Stimulated activated naive CD8-positive, alpha-beta T cell treated with anti-CD3 and anti-CD28 coated beads, Interleukin-15, Interleukin-2, amounts not matched to agents 100 U/mL and 50 U/mL, for 24 hours (primary cell): ENCODE data around the gene SPECC1.
"Not testable (repeated sequence)": the region's sequence is repeated elsewhere in the genome, so short reads cannot be mapped to it uniquely, and the experiment has no call there.

Experiments used
- ATAC-seq: fragments of 150-1000 bp; cut with Tn5 transposase; one replicate; pipeline ENCODE4 v1.10.0; 2021
- DNase-seq: peaks from one replicate; pipeline ENCODE4 v3.0.0; 2021

Gene SPECC1

GRCh38 chr17:20072692-20072992 lies 63.5 kb downstream of the SPECC1 start:
- DNase-seq (no peak), ATAC-seq (no peak)

- ATAC-seq = peak; percentile 73
- peak; percentile 53 for DNase-seq
Measured at GRCh38 chr17:20073055-20073979, 64.2 kb downstream of the SPECC1 start.

GRCh38 chr17:20074001-20074400 lies 64.8 kb downstream of the SPECC1 start:
- DNase-seq (no peak), ATAC-seq (peak; percentile 6)

- no peak for ATAC-seq
- DNase-seq = no peak
Measured at GRCh38 chr17:20074489-20074888, 65.3 kb downstream of the SPECC1 start.

DNA sequence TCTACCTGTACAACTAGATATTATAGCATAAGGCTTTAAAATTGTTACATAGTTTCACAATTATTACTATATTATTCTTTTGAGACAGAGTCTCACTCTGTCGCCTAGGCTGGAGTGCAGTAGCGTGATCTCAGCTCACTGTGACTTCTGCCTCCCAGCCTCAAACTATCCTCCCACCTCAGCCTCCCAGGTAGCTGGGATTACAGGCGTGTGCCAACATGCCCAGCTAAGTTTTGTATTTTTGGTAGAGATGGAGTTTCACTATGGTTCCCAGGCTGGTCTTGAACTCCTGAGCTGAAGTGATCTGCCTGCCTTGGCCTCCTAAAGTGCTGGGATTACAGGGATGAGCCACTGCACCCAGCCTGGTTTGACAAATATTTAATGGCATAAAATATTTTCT lies 67.0 kb downstream of the SPECC1 start:
- not testable (repeated sequence) for ATAC-seq, DNase-seq

- no peak for DNase-seq
- ATAC-seq = peak; percentile 61
Measured at GRCh38 chr17:20077978-20078685, 69.0 kb downstream of the SPECC1 start.

DNA sequence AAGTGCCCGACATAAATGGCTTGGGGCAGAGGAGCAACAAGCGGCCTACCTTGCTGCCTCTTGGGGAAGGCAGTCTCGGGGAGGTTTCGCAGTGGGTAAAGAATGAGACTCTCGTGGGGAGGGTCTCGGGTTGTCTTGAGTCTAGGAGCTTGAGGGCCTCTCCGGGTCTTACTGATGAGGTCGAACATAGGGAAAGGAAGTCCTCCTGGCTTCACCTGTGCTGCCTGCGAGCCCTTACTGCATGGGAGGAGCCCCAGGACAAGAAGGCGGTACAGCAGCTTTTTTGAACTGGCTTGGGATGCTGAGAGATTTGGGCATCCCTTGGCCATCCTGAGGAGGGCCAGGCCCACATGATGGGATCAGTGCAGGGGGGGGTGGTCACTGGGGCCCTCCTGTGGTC lies 71.4 kb downstream of the SPECC1 start:
- no peak for DNase-seq
- no peak for ATAC-seq

GRCh38 chr17:20083156-20083859 lies 74.1 kb downstream of the SPECC1 start:
- ATAC-seq = no peak
- no peak for DNase-seq

DNA sequence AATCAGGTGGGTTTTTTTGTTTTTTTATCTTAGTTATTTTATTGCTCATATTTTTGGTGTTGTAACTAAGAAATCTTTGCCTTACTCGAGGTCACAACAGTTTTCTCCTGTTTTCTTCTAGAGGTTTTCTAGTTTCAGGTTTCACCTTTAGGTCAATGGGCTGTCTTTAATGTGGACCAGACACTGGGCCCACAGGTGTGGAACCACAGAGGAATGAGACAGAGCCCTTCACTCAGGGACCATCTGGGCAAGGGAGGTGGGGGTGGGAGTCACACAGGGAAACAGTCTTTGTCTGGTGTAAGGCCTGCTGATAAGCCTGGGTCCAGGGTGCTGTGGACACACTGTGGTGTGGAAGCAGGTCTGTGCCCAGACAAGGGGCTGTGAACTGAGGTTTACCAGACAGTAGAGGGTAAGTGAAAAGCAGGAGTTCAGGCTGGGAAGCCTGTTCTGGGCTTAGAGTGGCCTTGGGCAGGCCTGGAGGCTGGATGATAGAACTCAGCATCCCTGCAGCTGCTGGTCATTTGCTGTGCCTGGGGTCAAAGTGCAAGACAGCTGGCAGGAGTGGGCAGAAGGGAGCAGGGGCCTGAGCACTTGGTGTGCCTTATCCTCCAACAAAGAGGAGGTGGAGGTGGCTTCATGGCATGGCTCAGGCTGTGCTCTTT lies 75.6 kb downstream of the SPECC1 start:
- DNase-seq (no peak), ATAC-seq (no peak)

DNA sequence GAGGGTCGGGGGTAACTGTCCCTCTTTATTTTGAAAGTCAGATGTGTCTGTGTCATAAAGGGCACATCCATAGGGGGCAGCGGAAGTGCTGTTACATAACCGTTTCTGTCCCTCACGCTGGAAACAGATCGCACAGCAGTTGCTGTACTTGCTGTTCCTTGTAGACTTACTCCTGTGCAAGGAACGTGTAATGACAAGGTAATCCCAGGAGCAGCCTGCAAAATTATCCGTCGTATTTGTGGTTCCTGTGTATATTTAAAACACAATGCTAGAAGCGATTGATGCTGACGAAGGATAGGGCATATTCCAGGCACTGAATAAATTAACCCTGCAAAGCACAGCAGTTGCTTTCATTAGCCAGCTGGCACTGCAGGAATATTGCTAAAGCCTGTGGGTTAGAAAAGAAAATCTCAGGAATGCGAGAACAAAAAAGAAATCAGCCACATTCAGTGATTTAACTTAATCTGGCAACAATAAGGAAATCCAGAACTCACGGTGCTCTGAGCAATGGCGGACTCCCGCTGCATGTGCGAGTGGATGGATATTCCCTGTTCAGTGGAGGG lies 76.2 kb downstream of the SPECC1 start:
- no peak for DNase-seq
- ATAC-seq = no peak

DNA sequence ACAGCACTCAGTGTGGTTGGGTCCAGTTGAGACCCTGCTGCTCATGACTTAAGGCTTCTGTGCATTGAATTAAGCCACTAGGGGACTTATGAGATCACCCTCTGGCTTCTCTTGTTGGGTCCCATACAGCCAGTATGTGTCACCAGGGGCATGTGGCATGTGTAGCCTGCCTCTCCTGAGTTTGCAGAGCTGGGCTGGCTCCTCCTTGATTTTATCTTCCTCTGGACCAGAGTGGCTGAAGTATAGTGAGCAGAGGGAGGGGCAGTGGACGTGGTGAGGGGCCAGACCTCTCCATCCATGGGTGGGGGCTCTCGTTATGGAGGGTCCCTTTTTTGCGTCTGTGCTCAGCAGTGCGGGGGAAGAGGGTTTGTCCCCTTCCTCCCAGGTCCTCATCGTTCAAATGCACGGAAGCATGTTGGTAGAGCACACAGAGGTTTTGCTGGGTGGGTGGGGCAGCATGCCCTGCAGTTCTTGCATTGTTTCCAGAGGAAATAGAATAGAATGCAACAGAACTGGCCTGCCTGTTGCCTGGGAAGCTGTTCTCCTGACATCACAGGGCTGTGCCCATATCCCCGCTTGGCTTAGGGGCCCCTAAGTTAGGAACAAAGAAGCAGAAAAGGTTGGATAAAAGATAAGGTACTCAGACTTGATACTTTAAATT lies 77.4 kb downstream of the SPECC1 start:
- ATAC-seq = no peak
- DNase-seq = no peak

DNA sequence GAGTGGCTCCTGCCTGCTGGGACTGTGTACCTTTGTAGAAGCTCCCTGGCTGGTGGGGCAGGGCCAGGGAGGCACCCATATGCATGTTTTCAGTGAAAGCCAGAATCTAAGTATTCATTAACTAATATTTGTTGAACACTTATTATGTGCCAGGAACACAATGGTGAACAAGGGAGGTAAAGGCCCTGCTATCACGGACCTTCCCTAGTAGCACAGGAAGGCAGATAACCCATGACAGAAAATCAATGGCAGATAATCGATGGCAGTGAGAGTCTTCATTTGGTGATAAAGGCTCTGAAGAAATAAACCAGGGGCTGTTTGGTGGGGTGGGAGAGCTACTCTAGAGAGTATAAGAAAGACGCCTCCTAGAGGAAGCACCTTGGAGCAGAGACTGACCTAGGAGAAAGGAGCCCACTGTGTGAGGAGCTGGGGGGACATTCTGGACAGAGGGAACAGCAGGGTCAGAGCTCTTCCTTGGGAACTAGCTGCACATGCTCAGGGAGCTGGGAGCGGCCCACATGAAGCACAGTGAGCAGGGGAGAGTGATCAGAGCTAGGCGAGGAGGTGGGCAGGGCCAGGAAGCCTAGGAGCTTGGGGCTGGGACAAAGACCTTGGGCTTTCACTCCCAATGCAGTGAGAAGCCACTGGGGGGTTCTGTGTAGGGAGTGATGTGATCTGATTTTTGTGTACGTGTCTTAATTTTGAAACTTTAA lies 78.5 kb downstream of the SPECC1 start:
- ATAC-seq = no peak

GRCh38 chr17:20089756-20090547 lies 80.8 kb downstream of the SPECC1 start:
- no peak for DNase-seq
- no peak for ATAC-seq

More for the DNA sequence above, 78.5 kb downstream of the SPECC1 start:
- DNase-seq = no peak

- ATAC-seq (no peak), DNase-seq (no peak)
Measured at GRCh38 chr17:20091174-20092029, 82.2 kb downstream of the SPECC1 start.

DNA sequence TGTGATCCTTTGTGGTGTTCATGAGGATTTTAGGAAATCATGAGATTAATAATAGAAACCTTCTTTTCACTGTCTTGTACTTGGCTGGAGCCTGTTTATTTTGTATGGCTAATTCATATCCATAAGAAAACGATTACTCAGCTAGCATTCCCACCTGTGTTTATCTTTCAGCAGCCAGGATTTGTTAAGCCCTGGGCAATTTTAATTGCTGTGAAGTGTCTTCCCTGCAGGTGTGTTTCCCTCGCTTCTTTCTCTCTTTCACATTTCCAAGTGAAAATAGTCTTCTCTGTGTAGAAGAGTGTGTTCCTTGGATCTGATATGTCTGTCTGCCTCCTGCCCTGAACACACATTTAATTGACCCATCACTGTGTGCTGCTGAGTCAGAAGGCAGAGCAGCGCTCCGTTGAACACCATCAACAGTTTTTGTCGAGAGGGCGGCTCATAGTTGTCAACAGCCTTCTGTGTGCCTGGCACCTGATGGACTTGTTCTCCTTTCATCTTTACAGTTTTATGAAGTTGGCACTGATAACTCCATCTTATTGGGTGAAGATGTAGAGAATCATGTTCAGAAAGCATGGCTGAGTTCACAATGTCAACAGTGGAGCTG lies 83.2 kb downstream of the SPECC1 start:
- ATAC-seq = no peak
- DNase-seq = no peak

DNA sequence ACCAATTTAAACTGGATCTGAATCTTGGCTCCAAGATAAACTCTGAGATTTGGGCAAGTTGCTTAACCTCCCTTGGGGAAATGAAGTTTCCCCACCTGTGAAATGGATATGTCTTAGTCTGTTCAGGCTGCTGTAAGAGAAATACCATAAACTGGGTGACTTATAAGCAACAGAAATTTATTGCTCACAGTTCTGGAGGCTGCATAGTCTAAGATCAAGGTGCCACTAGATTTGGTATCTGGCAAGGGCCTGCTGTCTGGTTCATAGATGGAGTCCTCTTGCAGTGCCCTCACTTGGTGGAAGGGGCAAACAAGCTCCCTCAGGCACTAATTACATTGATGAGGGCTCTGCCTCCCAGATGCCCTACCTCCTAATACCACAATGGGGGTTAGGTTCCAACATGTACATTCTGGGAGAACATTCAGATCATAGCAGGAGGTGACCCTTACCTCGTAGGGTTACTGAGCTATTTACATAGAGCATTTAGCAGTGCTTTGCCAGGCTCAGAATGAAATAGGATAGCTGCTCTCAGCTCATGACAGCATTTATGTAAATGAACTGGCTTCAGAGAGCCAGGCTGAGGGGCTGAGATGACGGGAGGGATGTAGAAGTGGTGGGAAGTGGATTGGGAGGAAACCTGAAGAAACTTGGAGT lies 83.9 kb downstream of the SPECC1 start:
- ATAC-seq = no peak
- DNase-seq = no peak

- DNase-seq (no peak), ATAC-seq (no peak)
Measured at GRCh38 chr17:20094777-20095176, 85.6 kb downstream of the SPECC1 start.
